ENCODE data around the gene TRIO. TPM values are rescaled to one million over a fixed set of nuclear protein-coding genes. Genes with fewer than 3 reads are reported as not detected.

TRIO gene
- total and polyA plus RNA-seq, 2 of the 8 experiments (the other 6 are each of a cell fraction or from before 2014, with no cell fraction given) = 35.1 to 69.1 TPM

DNA sequence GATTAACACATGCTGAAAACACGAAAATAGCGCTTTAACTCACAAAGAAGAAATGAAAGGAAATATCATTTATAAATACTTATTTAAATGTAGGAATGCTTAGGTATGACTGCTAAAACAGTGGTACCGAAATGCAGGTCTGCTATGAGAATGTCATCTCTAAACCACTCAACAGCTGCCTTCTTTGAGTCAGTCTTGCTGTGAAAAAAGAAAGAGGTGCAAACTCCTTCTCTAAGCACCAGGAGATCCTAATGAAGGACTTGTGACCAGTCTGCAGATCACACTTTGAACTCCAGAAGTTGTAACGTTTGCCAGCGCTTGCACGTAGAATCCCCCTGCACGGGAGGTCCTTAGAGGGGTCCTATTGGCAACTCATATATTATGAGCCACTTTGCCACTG is 86.6 kb downstream of the TRIO start (continued):
- TF ChIP-seq, protein P1, sequence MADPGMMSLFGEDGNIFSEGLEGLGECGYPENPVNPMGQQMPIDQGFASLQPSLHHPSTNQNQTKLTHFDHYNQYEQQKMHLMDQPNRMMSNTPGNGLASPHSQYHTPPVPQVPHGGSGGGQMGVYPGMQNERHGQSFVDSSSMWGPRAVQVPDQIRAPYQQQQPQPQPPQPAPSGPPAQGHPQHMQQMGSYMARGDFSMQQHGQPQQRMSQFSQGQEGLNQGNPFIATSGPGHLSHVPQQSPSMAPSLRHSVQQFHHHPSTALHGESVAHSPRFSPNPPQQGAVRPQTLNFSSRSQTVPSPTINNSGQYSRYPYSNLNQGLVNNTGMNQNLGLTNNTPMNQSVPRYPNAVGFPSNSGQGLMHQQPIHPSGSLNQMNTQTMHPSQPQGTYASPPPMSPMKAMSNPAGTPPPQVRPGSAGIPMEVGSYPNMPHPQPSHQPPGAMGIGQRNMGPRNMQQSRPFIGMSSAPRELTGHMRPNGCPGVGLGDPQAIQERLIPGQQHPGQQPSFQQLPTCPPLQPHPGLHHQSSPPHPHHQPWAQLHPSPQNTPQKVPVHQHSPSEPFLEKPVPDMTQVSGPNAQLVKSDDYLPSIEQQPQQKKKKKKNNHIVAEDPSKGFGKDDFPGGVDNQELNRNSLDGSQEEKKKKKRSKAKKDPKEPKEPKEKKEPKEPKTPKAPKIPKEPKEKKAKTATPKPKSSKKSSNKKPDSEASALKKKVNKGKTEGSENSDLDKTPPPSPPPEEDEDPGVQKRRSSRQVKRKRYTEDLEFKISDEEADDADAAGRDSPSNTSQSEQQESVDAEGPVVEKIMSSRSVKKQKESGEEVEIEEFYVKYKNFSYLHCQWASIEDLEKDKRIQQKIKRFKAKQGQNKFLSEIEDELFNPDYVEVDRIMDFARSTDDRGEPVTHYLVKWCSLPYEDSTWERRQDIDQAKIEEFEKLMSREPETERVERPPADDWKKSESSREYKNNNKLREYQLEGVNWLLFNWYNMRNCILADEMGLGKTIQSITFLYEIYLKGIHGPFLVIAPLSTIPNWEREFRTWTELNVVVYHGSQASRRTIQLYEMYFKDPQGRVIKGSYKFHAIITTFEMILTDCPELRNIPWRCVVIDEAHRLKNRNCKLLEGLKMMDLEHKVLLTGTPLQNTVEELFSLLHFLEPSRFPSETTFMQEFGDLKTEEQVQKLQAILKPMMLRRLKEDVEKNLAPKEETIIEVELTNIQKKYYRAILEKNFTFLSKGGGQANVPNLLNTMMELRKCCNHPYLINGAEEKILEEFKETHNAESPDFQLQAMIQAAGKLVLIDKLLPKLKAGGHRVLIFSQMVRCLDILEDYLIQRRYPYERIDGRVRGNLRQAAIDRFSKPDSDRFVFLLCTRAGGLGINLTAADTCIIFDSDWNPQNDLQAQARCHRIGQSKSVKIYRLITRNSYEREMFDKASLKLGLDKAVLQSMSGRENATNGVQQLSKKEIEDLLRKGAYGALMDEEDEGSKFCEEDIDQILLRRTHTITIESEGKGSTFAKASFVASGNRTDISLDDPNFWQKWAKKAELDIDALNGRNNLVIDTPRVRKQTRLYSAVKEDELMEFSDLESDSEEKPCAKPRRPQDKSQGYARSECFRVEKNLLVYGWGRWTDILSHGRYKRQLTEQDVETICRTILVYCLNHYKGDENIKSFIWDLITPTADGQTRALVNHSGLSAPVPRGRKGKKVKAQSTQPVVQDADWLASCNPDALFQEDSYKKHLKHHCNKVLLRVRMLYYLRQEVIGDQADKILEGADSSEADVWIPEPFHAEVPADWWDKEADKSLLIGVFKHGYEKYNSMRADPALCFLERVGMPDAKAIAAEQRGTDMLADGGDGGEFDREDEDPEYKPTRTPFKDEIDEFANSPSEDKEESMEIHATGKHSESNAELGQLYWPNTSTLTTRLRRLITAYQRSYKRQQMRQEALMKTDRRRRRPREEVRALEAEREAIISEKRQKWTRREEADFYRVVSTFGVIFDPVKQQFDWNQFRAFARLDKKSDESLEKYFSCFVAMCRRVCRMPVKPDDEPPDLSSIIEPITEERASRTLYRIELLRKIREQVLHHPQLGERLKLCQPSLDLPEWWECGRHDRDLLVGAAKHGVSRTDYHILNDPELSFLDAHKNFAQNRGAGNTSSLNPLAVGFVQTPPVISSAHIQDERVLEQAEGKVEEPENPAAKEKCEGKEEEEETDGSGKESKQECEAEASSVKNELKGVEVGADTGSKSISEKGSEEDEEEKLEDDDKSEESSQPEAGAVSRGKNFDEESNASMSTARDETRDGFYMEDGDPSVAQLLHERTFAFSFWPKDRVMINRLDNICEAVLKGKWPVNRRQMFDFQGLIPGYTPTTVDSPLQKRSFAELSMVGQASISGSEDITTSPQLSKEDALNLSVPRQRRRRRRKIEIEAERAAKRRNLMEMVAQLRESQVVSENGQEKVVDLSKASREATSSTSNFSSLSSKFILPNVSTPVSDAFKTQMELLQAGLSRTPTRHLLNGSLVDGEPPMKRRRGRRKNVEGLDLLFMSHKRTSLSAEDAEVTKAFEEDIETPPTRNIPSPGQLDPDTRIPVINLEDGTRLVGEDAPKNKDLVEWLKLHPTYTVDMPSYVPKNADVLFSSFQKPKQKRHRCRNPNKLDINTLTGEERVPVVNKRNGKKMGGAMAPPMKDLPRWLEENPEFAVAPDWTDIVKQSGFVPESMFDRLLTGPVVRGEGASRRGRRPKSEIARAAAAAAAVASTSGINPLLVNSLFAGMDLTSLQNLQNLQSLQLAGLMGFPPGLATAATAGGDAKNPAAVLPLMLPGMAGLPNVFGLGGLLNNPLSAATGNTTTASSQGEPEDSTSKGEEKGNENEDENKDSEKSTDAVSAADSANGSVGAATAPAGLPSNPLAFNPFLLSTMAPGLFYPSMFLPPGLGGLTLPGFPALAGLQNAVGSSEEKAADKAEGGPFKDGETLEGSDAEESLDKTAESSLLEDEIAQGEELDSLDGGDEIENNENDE (IDR thresholded peaks at IDR 0.05; ENCODE audit: insufficient replicate concordance, low read length) = no peak
- TF ChIP-seq RBBP5 (IDR thresholded peaks at IDR 0.05; ENCODE audit: borderline replicate concordance, low read depth, low read length) (no peak), GTF2F1 (IDR thresholded peaks at IDR 0.05; ENCODE audit: borderline replicate concordance, low read depth, low read length) (no peak), RNF2 (IDR thresholded peaks at IDR 0.05; ENCODE audit: borderline replicate concordance, low read depth, low read length, missing control alignments, poor library complexity, severe bottlenecking) (no peak), RXRA (IDR thresholded peaks at IDR 0.05; ENCODE audit: insufficient read depth, low read depth, low read length) (no peak), SAP30 (IDR thresholded peaks at IDR 0.05; ENCODE audit: insufficient read depth, insufficient replicate concordance, low read length) (no peak), RFX5 (IDR thresholded peaks at IDR 0.05; ENCODE audit: borderline replicate concordance, low read depth, low read length) (no peak), RAD21 (IDR thresholded peaks at IDR 0.05 in 1 of 2, conservative IDR thresholded peaks at IDR 0.05 in 1 of 2; ENCODE audit: low read depth in 2 of 2, low read length in 2 of 2) (no peak)
